IMR-90 (cell line): ENCODE measurements around the gene SNAPC1. TPM values are rescaled to one million over a fixed set of nuclear protein-coding genes. Genes with fewer than 3 reads are reported as not detected.

Experiments
- ATAC-seq: fragments of 200-7000 bp; cut with Tn5 transposase; 2 replicates; pipeline ENCODE4 v1.9.1; 2020; ENCODE audit warnings: low read depth, mild to moderate bottlenecking, moderate library complexity
- BruUV-seq: library from RNA; stranded (reverse); fragments of 400-500 nt; replicated peaks from 2 replicates; lab custom pipeline; 2021; lab: Mats Ljungman, UMichigan
- CTCF ChIA-PET: fragments of 300-600 bp; formaldehyde crosslinking; extraction: SDS; loops from one replicate; lab custom pipeline; 2021; ENCODE audit warnings: antibody characterized with exemption; lab: Yijun Ruan, JAX
- POLR2A ChIA-PET: fragments of 300-600 bp; sonication (Branson Sonifier 250); formaldehyde crosslinking; loops from one replicate; lab custom pipeline; 2022; ENCODE audit warnings: antibody characterized with exemption; ENCODE audit not compliant: unreplicated experiment; lab: Charles Lee
- DNase-seq: peaks from one replicate; pipeline ENCODE4 v3.0.0; 2013
- H2AFZ ChIP-seq: replicated peaks from 2 replicates; pipeline ENCODE3; 2013; ENCODE audit warnings: low read length, mild to moderate bottlenecking; ENCODE audit not compliant: poor library complexity
- H2AK5ac ChIP-seq: 2 replicates; pipeline ENCODE4 v1.6.1; 2013; ENCODE audit warnings: low read depth, low read length, inconsistent platforms
- H2AK9ac ChIP-seq: replicated peaks from 2 replicates; pipeline ENCODE3; 2013; ENCODE audit warnings: mild to moderate bottlenecking, low read depth, low read length, moderate library complexity; ENCODE audit not compliant: poor library complexity
- H2BK120ac ChIP-seq: 2 replicates; pipeline ENCODE4 v1.6.1; 2013; ENCODE audit warnings: low read depth, low read length, inconsistent platforms
- H2BK15ac ChIP-seq: 3 replicates; pipeline ENCODE4 v1.6.1; 2013; ENCODE audit warnings: low read depth, low read length, inconsistent platforms
- H2BK20ac ChIP-seq: 2 replicates; pipeline ENCODE4 v1.6.1; 2013; ENCODE audit warnings: low read depth, mild to moderate bottlenecking, inconsistent platforms, low read length, moderate library complexity
- H2BK5ac ChIP-seq: 2 replicates; pipeline ENCODE4 v1.6.1; 2013; ENCODE audit warnings: mild to moderate bottlenecking, low read depth, low read length, inconsistent platforms; ENCODE audit not compliant: poor library complexity, severe bottlenecking
- H3K14ac ChIP-seq: replicated peaks from 2 replicates; pipeline ENCODE4 v1.6.1; 2013; ENCODE audit warnings: low read depth, low read length, inconsistent platforms
- H3K18ac ChIP-seq: 2 replicates; pipeline ENCODE4 v1.6.1; 2013; ENCODE audit warnings: low read depth, low read length, control low read depth
- H3K23ac ChIP-seq: 2 replicates; pipeline ENCODE4 v1.6.1; 2013; ENCODE audit warnings: low read depth, low read length, inconsistent platforms
- H3K27ac ChIP-seq: 2 replicates; pipeline ENCODE4 v1.5.1; 2013; ENCODE audit warnings: mild to moderate bottlenecking, control low read depth, low read length; ENCODE audit not compliant: insufficient read depth
- H3K27me3 ChIP-seq: 2 replicates; pipeline ENCODE4 v1.6.1; 2013; ENCODE audit warnings: low read length; ENCODE audit not compliant: control insufficient read depth, insufficient read depth
- H3K36me3 ChIP-seq: 2 replicates; pipeline ENCODE4 v1.6.1; 2013; ENCODE audit warnings: low read length, mixed read lengths; ENCODE audit not compliant: control insufficient read depth, insufficient read depth
- H3K4ac ChIP-seq: 2 replicates; pipeline ENCODE4 v1.6.1; 2013; ENCODE audit warnings: low read depth, low read length, inconsistent platforms
- H3K4me1 ChIP-seq: 2 replicates; pipeline ENCODE4 v1.6.1; 2013; ENCODE audit warnings: low read length, mixed read lengths; ENCODE audit not compliant: control insufficient read depth, insufficient read depth
- H3K4me2 ChIP-seq: 2 replicates; pipeline ENCODE4 v1.6.1; 2013; ENCODE audit warnings: low read depth, mild to moderate bottlenecking, control low read depth, low read length, moderate library complexity
- H3K4me3 ChIP-seq: 2 replicates; pipeline ENCODE4 v1.5.1; 2013; ENCODE audit warnings: low read depth, mild to moderate bottlenecking, control low read depth, low read length, moderate library complexity; ENCODE audit not compliant: insufficient read depth
- H3K56ac ChIP-seq: 2 replicates; pipeline ENCODE4 v1.6.1; 2013; ENCODE audit warnings: low read length, inconsistent platforms; ENCODE audit not compliant: insufficient read depth; ENCODE audit errors: extremely low read depth
- H3K79me1 ChIP-seq, 2 experiments: 2 replicates each; pipeline ENCODE4 v1.6.1; 2013; ENCODE audit warnings: low read length in 2 of 2, inconsistent platforms in 1 of 2, low read depth in 1 of 2
- H3K9ac ChIP-seq: 2 replicates; pipeline ENCODE4 v1.6.1; 2013; ENCODE audit warnings: low read depth, low read length, control low read depth
- H3K9me1 ChIP-seq: 2 replicates; pipeline ENCODE4 v1.6.1; 2013; ENCODE audit warnings: low read length, inconsistent platforms; ENCODE audit not compliant: insufficient read depth
- H3K9me3 ChIP-seq: 2 replicates; pipeline ENCODE4 v1.6.1; 2013; ENCODE audit warnings: low read length; ENCODE audit not compliant: control insufficient read depth, insufficient read depth
- H4K20me1 ChIP-seq: 2 replicates; pipeline ENCODE4 v1.6.1; 2013; ENCODE audit warnings: low read length, inconsistent platforms; ENCODE audit not compliant: insufficient read depth
- H4K5ac ChIP-seq: 2 replicates; pipeline ENCODE4 v1.6.1; 2013; ENCODE audit warnings: mild to moderate bottlenecking, low read depth, low read length, control low read depth
- H4K8ac ChIP-seq, 2 experiments: 2 replicates each; pipeline ENCODE4 v1.6.1; 2013; ENCODE audit warnings: low read depth in 2 of 2, low read length in 2 of 2, control low read depth in 1 of 2, inconsistent platforms in 1 of 2
- H4K91ac ChIP-seq: 2 replicates; pipeline ENCODE4 v1.6.1; 2013; ENCODE audit warnings: low read depth, low read length, inconsistent platforms; ENCODE audit not compliant: insufficient read depth
- BHLHE40 ChIP-seq: fragments of 150-350 bp; IDR thresholded peaks from 2 replicates; pipeline ENCODE4 v1.6.1; 2016; ENCODE audit warnings: mild to moderate bottlenecking, low read depth, low read length
- CEBPB ChIP-seq: IDR thresholded peaks from 2 replicates; pipeline ENCODE4 v1.6.1; 2012; ENCODE audit warnings: low read depth, low read length, improper control_type of control experiment
- CHD1 ChIP-seq: IDR thresholded peaks from 2 replicates; pipeline ENCODE4 v1.6.1; 2012; ENCODE audit warnings: low read depth, low read length, improper control_type of control experiment
- FOS ChIP-seq: fragments of 150-350 bp; IDR thresholded peaks from 2 replicates; pipeline ENCODE4 v1.6.1; 2016; ENCODE audit warnings: low read depth, low read length
- MAFK ChIP-seq: IDR thresholded peaks from 2 replicates; pipeline ENCODE4 v1.6.1; 2012; ENCODE audit warnings: low read depth, low read length, improper control_type of control experiment
- MAZ ChIP-seq: IDR thresholded peaks from 2 replicates; pipeline ENCODE4 v1.6.1; 2012; ENCODE audit warnings: low read depth, mild to moderate bottlenecking, low read length, improper control_type of control experiment, moderate library complexity, borderline replicate concordance
- MXI1 ChIP-seq: IDR thresholded peaks from 2 replicates; pipeline ENCODE4 v1.6.1; 2012; ENCODE audit warnings: low read depth, mild to moderate bottlenecking, low read length, moderate library complexity, borderline replicate concordance
- NFE2L2 ChIP-seq: fragments of 150-350 bp; IDR thresholded peaks from 2 replicates; pipeline ENCODE4 v1.6.1; 2016; ENCODE audit warnings: low read depth, mild to moderate bottlenecking, low read length
- POLR2A ChIP-seq: IDR thresholded peaks from 2 replicates; pipeline ENCODE4 v1.6.1; 2012; ENCODE audit warnings: mild to moderate bottlenecking, low read depth, low read length
- RAD21 ChIP-seq: IDR thresholded peaks from 2 replicates; pipeline ENCODE4 v1.6.1; 2012; ENCODE audit warnings: low read length, improper control_type of control experiment
- RCOR1 ChIP-seq: IDR thresholded peaks from 2 replicates; pipeline ENCODE4 v1.6.1; 2012; ENCODE audit warnings: mild to moderate bottlenecking, low read length, improper control_type of control experiment; ENCODE audit not compliant: insufficient replicate concordance
- RFX5 ChIP-seq: IDR thresholded peaks from 2 replicates; pipeline ENCODE4 v1.8.0; 2012; ENCODE audit warnings: low read depth, mild to moderate bottlenecking, low read length, moderate library complexity
- SMC3 ChIP-seq: fragments of 150-350 bp; IDR thresholded peaks from 2 replicates; pipeline ENCODE4 v1.6.1; 2016; ENCODE audit warnings: low read depth, mild to moderate bottlenecking, antibody characterized with exemption, low read length, moderate library complexity
- USF2 ChIP-seq: fragments of 150-350 bp; IDR thresholded peaks from 2 replicates; pipeline ENCODE4 v1.6.1; 2017; ENCODE audit warnings: mild to moderate bottlenecking, antibody characterized with exemption, low read length, low read depth
- WGBS, 2 experiments: methylation state at CpG; one replicate each; pipeline versions ENCODE4 v1.1.5 to v1.1.7; 2013; ENCODE audit warnings: missing lambda C conversion rate in 2 of 2; ENCODE audit not compliant: insufficient read length in 1 of 2; ENCODE audit errors: extremely low coverage in 2 of 2; 5-methylcytosine and 5-hydroxymethylcytosine counted together
- dilution Hi-C: fragments of 300-500 bp; cut with HindIII; formaldehyde crosslinking; loops from one replicate; pipeline ENCODE4 v1.14.3; 2018; ENCODE audit warnings: low sequenced_read_pairs; ENCODE audit not compliant: unreplicated experiment
- in situ Hi-C: fragments of 300-500 bp; cut with MboI; formaldehyde crosslinking; loops from 3 replicates; pipeline ENCODE4 v1.14.3; 2019; ENCODE audit warnings: low sequenced_read_pairs, inconsistent platforms, mixed read lengths
- intact Hi-C: fragments of 100-400 bp; cut with micrococcal nuclease; formaldehyde crosslinking; loops from 2 replicates; pipeline ENCODE4 v1.10.0; 2022
- polyA plus RNA-seq, 3 experiments: library from polyadenylated mRNA; depleted of rRNA; stranded (reverse); fragments of >200 nt; gene quantifications; 2 replicates each; pipeline ENCODE4 v1.2.3, GENCODE V29; 2012; ENCODE audit warnings: low replicate concordance in 1 of 3
- total RNA-seq: library from RNA; depleted of rRNA; stranded (reverse); fragments of >200 nt; gene quantifications from 2 replicates; pipeline ENCODE4 v1.2.3, GENCODE V29; 2012
- TF ChIP-seq, protein P1 (sequence below): conservative IDR thresholded peaks from 2 replicates; pipeline ENCODE4 v1.5.1; 2012; ENCODE audit warnings: mild to moderate bottlenecking, low read depth, low read length, improper control_type of control experiment
- TF ChIP-seq, protein P2 (sequence below): fragments of 150-350 bp; IDR thresholded peaks from 2 replicates; pipeline ENCODE4 v1.6.1; 2016; ENCODE audit warnings: low read depth, mild to moderate bottlenecking, low read length, moderate library complexity, borderline replicate concordance

Gene SNAPC1
- total and polyA plus RNA-seq, 2 of the 4 experiments (the other 2 are of a cell fraction): 7.7 to 9.3 TPM

GRCh38 chr14:61744238-61744637 is 18.0 kb upstream of the SNAPC1 start:
- H2BK120ac ChIP-seq: no peak overlapping the region
- H3K14ac ChIP-seq: no peak overlapping the region
- no peaks in the 10 kb centered on the region for H3K27me3 ChIP-seq
- BruUV-seq: no TSS peak
- H2BK15ac ChIP-seq: no peak overlapping the region
- H3K18ac ChIP-seq: no peak overlapping the region
- H3K4me1 ChIP-seq: peaks cover 2% of the 10 kb centered on the region
- H4K20me1 ChIP-seq: peaks cover 11% of the 10 kb centered on the region; the same call in 1 of the 2 replicates
- H3K36me3 ChIP-seq: peaks cover 56% of the 10 kb centered on the region
- no peak overlapping the region for H3K27ac ChIP-seq
- POLR2A ChIA-PET: interaction anchor here (0.5 kb wide), 1 partner anchor 27 kb away, joined by 3 read pairs; no protein-coding TSS in a partner anchor
- no peak overlapping the region for H2BK5ac ChIP-seq
- TF ChIP-seq SMC3: no peak
- TF ChIP-seq, protein P1, sequence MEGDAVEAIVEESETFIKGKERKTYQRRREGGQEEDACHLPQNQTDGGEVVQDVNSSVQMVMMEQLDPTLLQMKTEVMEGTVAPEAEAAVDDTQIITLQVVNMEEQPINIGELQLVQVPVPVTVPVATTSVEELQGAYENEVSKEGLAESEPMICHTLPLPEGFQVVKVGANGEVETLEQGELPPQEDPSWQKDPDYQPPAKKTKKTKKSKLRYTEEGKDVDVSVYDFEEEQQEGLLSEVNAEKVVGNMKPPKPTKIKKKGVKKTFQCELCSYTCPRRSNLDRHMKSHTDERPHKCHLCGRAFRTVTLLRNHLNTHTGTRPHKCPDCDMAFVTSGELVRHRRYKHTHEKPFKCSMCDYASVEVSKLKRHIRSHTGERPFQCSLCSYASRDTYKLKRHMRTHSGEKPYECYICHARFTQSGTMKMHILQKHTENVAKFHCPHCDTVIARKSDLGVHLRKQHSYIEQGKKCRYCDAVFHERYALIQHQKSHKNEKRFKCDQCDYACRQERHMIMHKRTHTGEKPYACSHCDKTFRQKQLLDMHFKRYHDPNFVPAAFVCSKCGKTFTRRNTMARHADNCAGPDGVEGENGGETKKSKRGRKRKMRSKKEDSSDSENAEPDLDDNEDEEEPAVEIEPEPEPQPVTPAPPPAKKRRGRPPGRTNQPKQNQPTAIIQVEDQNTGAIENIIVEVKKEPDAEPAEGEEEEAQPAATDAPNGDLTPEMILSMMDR: no peak
- TF ChIP-seq MAZ: no peak
- no peak for TF ChIP-seq RFX5
- no peak for TF ChIP-seq MXI1
- no peak for TF ChIP-seq RAD21
- no peak for TF ChIP-seq RCOR1
- TF ChIP-seq USF2: no peak
- TF ChIP-seq NFE2L2: no peak
- no peak for TF ChIP-seq FOS
- no peak for TF ChIP-seq CEBPB
- no peak for TF ChIP-seq POLR2A
- TF ChIP-seq CHD1: no peak
- TF ChIP-seq BHLHE40: no peak
- no peak for TF ChIP-seq MAFK
- TF ChIP-seq, protein P2, sequence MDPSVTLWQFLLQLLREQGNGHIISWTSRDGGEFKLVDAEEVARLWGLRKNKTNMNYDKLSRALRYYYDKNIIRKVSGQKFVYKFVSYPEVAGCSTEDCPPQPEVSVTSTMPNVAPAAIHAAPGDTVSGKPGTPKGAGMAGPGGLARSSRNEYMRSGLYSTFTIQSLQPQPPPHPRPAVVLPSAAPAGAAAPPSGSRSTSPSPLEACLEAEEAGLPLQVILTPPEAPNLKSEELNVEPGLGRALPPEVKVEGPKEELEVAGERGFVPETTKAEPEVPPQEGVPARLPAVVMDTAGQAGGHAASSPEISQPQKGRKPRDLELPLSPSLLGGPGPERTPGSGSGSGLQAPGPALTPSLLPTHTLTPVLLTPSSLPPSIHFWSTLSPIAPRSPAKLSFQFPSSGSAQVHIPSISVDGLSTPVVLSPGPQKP: no peak
- no CpG with 5 or more reads among the region's 5 CpGs for WGBS, 2 experiments
- peaks cover 13 to 27% of the 10 kb centered on the region in 2 experiments for H3K79me1 ChIP-seq
- no peak overlapping the region for H2AK9ac ChIP-seq
- H3K56ac ChIP-seq: no peak overlapping the region
- H2BK20ac ChIP-seq: no peak overlapping the region
- no peak overlapping the region for H3K23ac ChIP-seq
- no peak overlapping the region for H3K4ac ChIP-seq
- H2AK5ac ChIP-seq: no peak overlapping the region
- H3K9me1 ChIP-seq: peaks cover 2% of the 10 kb centered on the region; the same call in 1 of the 2 replicates
- H3K9ac ChIP-seq: no peak overlapping the region
- H4K8ac ChIP-seq: peak overlapping the region in 1 of 2 experiments; percentile 10; a peak in 1 of 4 replicates
- in situ Hi-C loops: no loop called here
- no peak overlapping the region for H4K91ac ChIP-seq
- CTCF ChIA-PET: interaction anchor here (0.5 to 0.6 kb wide), 3 partner anchors 40 to 994 kb away, joined by 3 read pairs; no protein-coding TSS in a partner anchor
- ATAC-seq: no peak
- H4K5ac ChIP-seq: no peak overlapping the region
- intact Hi-C loops: no loop called here
- H3K4me3 ChIP-seq: no peak overlapping the region
- dilution Hi-C loops: no loop called here
- H2AFZ ChIP-seq: no peak overlapping the region
- H3K9me3 ChIP-seq: no peaks in the 10 kb centered on the region
- no peak overlapping the region for H3K4me2 ChIP-seq
- no peak for DNase-seq
